Measurements from ENCODE around the gene NHERF1.

Gene NHERF1

GRCh38 chr17:74739227-74739831 lies 9.1 kb upstream of the NHERF1 start:
- Histone ChIP-seq H3K4me2 (ENCODE audit: insufficient read depth, low read length) (peak overlapping the region; percentile 69), H2AFZ (ENCODE audit: low read depth, low read length) (no peak overlapping the region), H3K4me1 (ENCODE audit: insufficient read depth, low read length) (peaks cover 78% of the 10 kb centered on the region), H3K4me3 (ENCODE audit: low read depth in 1 of 2, low read length in 2 of 2) (peak overlapping the region in 1 of 2 experiments; percentile 58; a peak in 2 of 4 replicates), H3K9me3 (ENCODE audit: insufficient read depth, low read length, severe bottlenecking) (no peaks in the 10 kb centered on the region), H4K20me1 (ENCODE audit: insufficient read depth, low read length) (no peaks in the 10 kb centered on the region), H3K36me3 (ENCODE audit: insufficient read depth, low read length) (no peaks in the 10 kb centered on the region; the same call in 1 of the 2 replicates), H3K27me3 (ENCODE audit: insufficient read depth, low read length, poor library complexity) (no peaks in the 10 kb centered on the region), H3K9ac (ENCODE audit: low read depth, low read length) (peak overlapping the region; percentile 67), H3K27ac (ENCODE audit: low read length) (peak overlapping the region; percentile 78), H3K79me2 (ENCODE audit: insufficient read depth, low read length) (peaks cover 10% of the 10 kb centered on the region)
- DNase-seq, result no peak
- TF ChIP-seq EZH2 (IDR thresholded peaks at IDR 0.05; ENCODE audit: borderline replicate concordance, low read depth, low read length, severe bottlenecking), result no peak
- TF ChIP-seq, protein P1, sequence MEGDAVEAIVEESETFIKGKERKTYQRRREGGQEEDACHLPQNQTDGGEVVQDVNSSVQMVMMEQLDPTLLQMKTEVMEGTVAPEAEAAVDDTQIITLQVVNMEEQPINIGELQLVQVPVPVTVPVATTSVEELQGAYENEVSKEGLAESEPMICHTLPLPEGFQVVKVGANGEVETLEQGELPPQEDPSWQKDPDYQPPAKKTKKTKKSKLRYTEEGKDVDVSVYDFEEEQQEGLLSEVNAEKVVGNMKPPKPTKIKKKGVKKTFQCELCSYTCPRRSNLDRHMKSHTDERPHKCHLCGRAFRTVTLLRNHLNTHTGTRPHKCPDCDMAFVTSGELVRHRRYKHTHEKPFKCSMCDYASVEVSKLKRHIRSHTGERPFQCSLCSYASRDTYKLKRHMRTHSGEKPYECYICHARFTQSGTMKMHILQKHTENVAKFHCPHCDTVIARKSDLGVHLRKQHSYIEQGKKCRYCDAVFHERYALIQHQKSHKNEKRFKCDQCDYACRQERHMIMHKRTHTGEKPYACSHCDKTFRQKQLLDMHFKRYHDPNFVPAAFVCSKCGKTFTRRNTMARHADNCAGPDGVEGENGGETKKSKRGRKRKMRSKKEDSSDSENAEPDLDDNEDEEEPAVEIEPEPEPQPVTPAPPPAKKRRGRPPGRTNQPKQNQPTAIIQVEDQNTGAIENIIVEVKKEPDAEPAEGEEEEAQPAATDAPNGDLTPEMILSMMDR (IDR thresholded peaks at IDR 0.05; ENCODE audit: borderline replicate concordance, extremely low read depth, low read length, poor library complexity, severe bottlenecking), result no peak
- ATAC-seq (ENCODE audit: insufficient read depth, low read depth), result no peak

- H2AFZ ChIP-seq (ENCODE audit: low read depth, low read length), result no peak overlapping the region
- no peak overlapping the region for H3K9ac ChIP-seq (ENCODE audit: low read depth, low read length)
- no peak for ATAC-seq (ENCODE audit: insufficient read depth, low read depth)
These were observed 8.3 kb upstream of the NHERF1 start for GRCh38 chr17:74740173-74740572.

GRCh38 chr17:74740641-74741387 lies 7.6 kb upstream of the NHERF1 start:
- ATAC-seq (ENCODE audit: insufficient read depth, low read depth), result no peak
- H3K36me3 ChIP-seq (ENCODE audit: insufficient read depth, low read length), result no peaks in the 10 kb centered on the region; the same call in 1 of the 2 replicates
- no peak overlapping the region for H3K4me3 ChIP-seq (ENCODE audit: low read depth in 1 of 2, low read length in 2 of 2)
- H2AFZ ChIP-seq (ENCODE audit: low read depth, low read length), result no peak overlapping the region
- H3K4me2 ChIP-seq (ENCODE audit: insufficient read depth, low read length), result no peak overlapping the region
- H3K79me2 ChIP-seq (ENCODE audit: insufficient read depth, low read length), result peaks cover 10% of the 10 kb centered on the region
- H3K9me3 ChIP-seq (ENCODE audit: insufficient read depth, low read length, severe bottlenecking), result no peaks in the 10 kb centered on the region
- peak overlapping the region; percentile 84 for H3K27ac ChIP-seq (ENCODE audit: low read length)
- H3K9ac ChIP-seq (ENCODE audit: low read depth, low read length), result peak overlapping the region; percentile 49
- H3K4me1 ChIP-seq (ENCODE audit: insufficient read depth, low read length), result peaks cover 85% of the 10 kb centered on the region
- DNase-seq, result no peak
- H4K20me1 ChIP-seq (ENCODE audit: insufficient read depth, low read length), result no peaks in the 10 kb centered on the region
- no peaks in the 10 kb centered on the region for H3K27me3 ChIP-seq (ENCODE audit: insufficient read depth, low read length, poor library complexity)
- no peak for TF ChIP-seq EZH2 (IDR thresholded peaks at IDR 0.05; ENCODE audit: borderline replicate concordance, low read depth, low read length, severe bottlenecking)
- TF ChIP-seq, protein P1 (IDR thresholded peaks at IDR 0.05; ENCODE audit: borderline replicate concordance, extremely low read depth, low read length, poor library complexity, severe bottlenecking), result no peak

More at GRCh38 chr17:74740173-74740572, 8.3 kb upstream of the NHERF1 start:
- no peak for DNase-seq
- Histone ChIP-seq H3K4me2 (ENCODE audit: insufficient read depth, low read length) (no peak overlapping the region), H3K4me1 (ENCODE audit: insufficient read depth, low read length) (peaks cover 85% of the 10 kb centered on the region), H4K20me1 (ENCODE audit: insufficient read depth, low read length) (no peaks in the 10 kb centered on the region), H3K36me3 (ENCODE audit: insufficient read depth, low read length) (no peaks in the 10 kb centered on the region; the same call in 1 of the 2 replicates), H3K27ac (ENCODE audit: low read length) (peak overlapping the region; percentile 84), H3K9me3 (ENCODE audit: insufficient read depth, low read length, severe bottlenecking) (no peaks in the 10 kb centered on the region), H3K79me2 (ENCODE audit: insufficient read depth, low read length) (peaks cover 10% of the 10 kb centered on the region), H3K27me3 (ENCODE audit: insufficient read depth, low read length, poor library complexity) (no peaks in the 10 kb centered on the region), H3K4me3 (ENCODE audit: low read depth in 1 of 2, low read length in 2 of 2) (no peak overlapping the region)
- TF ChIP-seq, protein P1 (IDR thresholded peaks at IDR 0.05; ENCODE audit: borderline replicate concordance, extremely low read depth, low read length, poor library complexity, severe bottlenecking), result no peak
- no peak for TF ChIP-seq EZH2 (IDR thresholded peaks at IDR 0.05; ENCODE audit: borderline replicate concordance, low read depth, low read length, severe bottlenecking)
